ENCODE results near the gene CFAP77. TPM values are rescaled to one million over a fixed set of nuclear protein-coding genes. Genes with fewer than 3 reads are reported as not detected.

CFAP77 gene
- total RNA-seq, 1 donor from 2014 or later = 0.36 TPM

DNA sequence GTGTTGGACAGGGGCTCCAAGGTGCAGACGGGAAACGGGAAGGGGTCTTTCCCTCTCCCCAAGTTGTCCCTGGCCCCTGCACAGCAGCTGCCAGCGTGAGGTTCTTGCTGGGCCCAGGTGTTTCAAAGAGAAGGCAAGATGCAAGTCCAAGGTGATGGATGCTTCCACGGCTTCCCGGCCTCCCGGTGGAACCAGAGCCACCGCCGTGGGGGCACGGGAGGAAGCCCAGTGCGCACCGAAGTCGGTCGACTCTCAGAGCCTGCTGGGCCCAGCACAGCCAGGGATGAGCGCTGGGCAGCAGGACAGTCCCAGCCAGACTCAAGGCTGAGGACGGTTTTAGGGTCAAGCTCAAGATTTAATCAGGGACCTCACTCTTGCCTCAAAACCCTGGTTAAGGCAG is 147.1 kb downstream of the CFAP77 start:
- DNase-seq (ENCODE audit: low read depth) (no peak), FAIRE-seq (no peak)
- H3K9me3 Mint-ChIP-seq (ENCODE audit: unreplicated experiment) = peaks cover 6% of the 10 kb centered on the region
- no peak overlapping the region for H3K9ac ChIP-seq (ENCODE audit: low read length)
- no peak overlapping the region for H3K4me3 ChIP-seq (ENCODE audit: insufficient read depth, low read depth, low read length)
- H3K27me3 ChIP-seq (ENCODE audit: insufficient read depth, low read length) = peaks cover 45% of the 10 kb centered on the region
- peaks cover 44% of the 10 kb centered on the region for H3K27me3 Mint-ChIP-seq (ENCODE audit: low read depth, unreplicated experiment)
- no peaks in the 10 kb centered on the region for H3K36me3 ChIP-seq (ENCODE audit: insufficient read depth, low read length)
- no peak overlapping the region for H3K27ac ChIP-seq (ENCODE audit: low read depth, low read length)
- TF ChIP-seq EZH2 (IDR thresholded peaks at IDR 0.05; ENCODE audit: insufficient read depth, low read length) = no peak
- TF ChIP-seq, protein P1, sequence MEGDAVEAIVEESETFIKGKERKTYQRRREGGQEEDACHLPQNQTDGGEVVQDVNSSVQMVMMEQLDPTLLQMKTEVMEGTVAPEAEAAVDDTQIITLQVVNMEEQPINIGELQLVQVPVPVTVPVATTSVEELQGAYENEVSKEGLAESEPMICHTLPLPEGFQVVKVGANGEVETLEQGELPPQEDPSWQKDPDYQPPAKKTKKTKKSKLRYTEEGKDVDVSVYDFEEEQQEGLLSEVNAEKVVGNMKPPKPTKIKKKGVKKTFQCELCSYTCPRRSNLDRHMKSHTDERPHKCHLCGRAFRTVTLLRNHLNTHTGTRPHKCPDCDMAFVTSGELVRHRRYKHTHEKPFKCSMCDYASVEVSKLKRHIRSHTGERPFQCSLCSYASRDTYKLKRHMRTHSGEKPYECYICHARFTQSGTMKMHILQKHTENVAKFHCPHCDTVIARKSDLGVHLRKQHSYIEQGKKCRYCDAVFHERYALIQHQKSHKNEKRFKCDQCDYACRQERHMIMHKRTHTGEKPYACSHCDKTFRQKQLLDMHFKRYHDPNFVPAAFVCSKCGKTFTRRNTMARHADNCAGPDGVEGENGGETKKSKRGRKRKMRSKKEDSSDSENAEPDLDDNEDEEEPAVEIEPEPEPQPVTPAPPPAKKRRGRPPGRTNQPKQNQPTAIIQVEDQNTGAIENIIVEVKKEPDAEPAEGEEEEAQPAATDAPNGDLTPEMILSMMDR (IDR thresholded peaks at IDR 0.05; ENCODE audit: insufficient read depth, low read depth, low read length) = no peak
- no peaks in the 10 kb centered on the region for H3K9me3 ChIP-seq (ENCODE audit: insufficient read depth, low read depth, low read length)
- no peak overlapping the region for H2AFZ ChIP-seq (ENCODE audit: low read depth, low read length)
- H3K36me3 Mint-ChIP-seq (ENCODE audit: low read depth, unreplicated experiment) = no peaks in the 10 kb centered on the region
- H3K4me1 Mint-ChIP-seq (ENCODE audit: low read depth, unreplicated experiment) = no peaks in the 10 kb centered on the region
- H3K4me2 ChIP-seq (ENCODE audit: low read length) = no peak overlapping the region
- H3K4me1 ChIP-seq (ENCODE audit: insufficient read depth, low read length) = peaks cover 2% of the 10 kb centered on the region
- H3K4me3 Mint-ChIP-seq (ENCODE audit: unreplicated experiment) = no peak overlapping the region
- no peaks in the 10 kb centered on the region for H4K20me1 ChIP-seq (ENCODE audit: insufficient read depth, low read length)
- no peak overlapping the region for H3K27ac Mint-ChIP-seq (ENCODE audit: unreplicated experiment)
- H3K79me2 ChIP-seq (ENCODE audit: insufficient read depth, low read length) = no peaks in the 10 kb centered on the region

DNA sequence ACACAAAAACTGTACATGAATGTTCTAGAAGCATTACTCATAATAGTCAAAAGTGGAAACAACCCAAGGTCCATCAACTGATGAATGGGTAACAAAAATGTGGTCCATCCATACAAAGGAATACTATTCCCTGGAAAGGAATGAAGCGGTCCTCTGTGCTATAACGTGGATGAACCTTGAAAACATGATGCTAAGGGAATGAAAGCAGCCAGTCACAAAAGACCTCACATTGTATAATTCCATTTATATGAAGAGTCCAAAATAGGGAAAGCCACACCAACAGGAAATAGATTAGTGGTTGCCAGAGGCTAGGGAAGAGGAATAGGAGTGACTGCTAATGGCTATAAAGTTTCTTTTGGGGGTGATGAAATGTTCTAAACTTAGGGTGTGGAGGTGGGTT is 149.7 kb downstream of the CFAP77 start:
- no peak for TF ChIP-seq EZH2 (IDR thresholded peaks at IDR 0.05; ENCODE audit: insufficient read depth, low read length)
- TF ChIP-seq, protein P1 (IDR thresholded peaks at IDR 0.05; ENCODE audit: insufficient read depth, low read depth, low read length) = no peak
- Histone ChIP-seq H4K20me1 (ENCODE audit: insufficient read depth, low read length) (no peaks in the 10 kb centered on the region), H3K79me2 (ENCODE audit: insufficient read depth, low read length) (no peaks in the 10 kb centered on the region), H3K36me3 (ENCODE audit: insufficient read depth, low read length) (no peaks in the 10 kb centered on the region), H2AFZ (ENCODE audit: low read depth, low read length) (no peak overlapping the region), H3K4me1 (ENCODE audit: insufficient read depth, low read length) (peaks cover 2% of the 10 kb centered on the region), H3K9me3 (ENCODE audit: insufficient read depth, low read depth, low read length) (no peaks in the 10 kb centered on the region), H3K27me3 (ENCODE audit: insufficient read depth, low read length) (peaks cover 53% of the 10 kb centered on the region), H3K27ac (ENCODE audit: low read depth, low read length) (no peak overlapping the region), H3K4me2 (ENCODE audit: low read length) (no peak overlapping the region), H3K9ac (ENCODE audit: low read length) (no peak overlapping the region), H3K4me3 (ENCODE audit: insufficient read depth, low read depth, low read length) (no peak overlapping the region)
- no peak for FAIRE-seq
- Mint-ChIP-seq H3K4me1 (ENCODE audit: low read depth, unreplicated experiment) (no peaks in the 10 kb centered on the region), H3K36me3 (ENCODE audit: low read depth, unreplicated experiment) (no peaks in the 10 kb centered on the region), H3K27ac (ENCODE audit: unreplicated experiment) (no peak overlapping the region), H3K4me3 (ENCODE audit: unreplicated experiment) (no peak overlapping the region), H3K27me3 (ENCODE audit: low read depth, unreplicated experiment) (peaks cover 52% of the 10 kb centered on the region), H3K9me3 (ENCODE audit: unreplicated experiment) (peaks cover 6% of the 10 kb centered on the region)
- no peak for DNase-seq (ENCODE audit: low read depth)

DNA sequence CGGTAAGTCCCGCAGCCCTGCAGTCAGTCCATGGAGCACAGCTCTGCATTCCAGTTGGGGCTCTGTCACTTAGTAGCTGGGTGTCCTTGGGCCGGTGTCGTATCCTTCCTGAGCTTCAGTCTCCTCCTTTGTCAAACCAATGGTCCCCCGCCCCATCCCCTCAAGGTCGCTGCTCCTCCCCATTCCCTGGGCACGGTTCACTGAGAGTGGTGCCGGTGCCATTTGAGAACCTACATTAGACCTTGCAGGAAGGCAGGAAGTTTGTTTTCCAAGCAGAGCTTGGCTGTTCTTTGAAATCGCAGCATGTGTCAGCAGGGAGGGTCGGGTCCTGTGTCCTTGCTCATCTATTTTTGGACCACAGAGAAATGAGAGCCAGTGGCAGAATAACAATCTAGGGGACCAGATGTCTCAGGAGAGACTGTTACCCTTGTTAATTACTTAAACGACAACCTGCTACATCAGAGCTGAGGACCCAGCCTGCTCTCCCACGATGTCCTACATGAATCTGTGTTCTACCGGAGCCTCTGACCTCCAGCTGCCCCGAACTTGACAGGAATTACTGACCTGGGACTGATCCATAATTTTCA is 150.7 kb downstream of the CFAP77 start:
- H3K27me3 Mint-ChIP-seq (ENCODE audit: low read depth, unreplicated experiment) = peaks cover 46% of the 10 kb centered on the region
- Histone ChIP-seq H3K27ac (ENCODE audit: low read depth, low read length) (no peak overlapping the region), H2AFZ (ENCODE audit: low read depth, low read length) (no peak overlapping the region)

More for the DNA sequence above, 150.7 kb downstream of the CFAP77 start:
- Mint-ChIP-seq H3K4me1 (ENCODE audit: low read depth, unreplicated experiment) (no peaks in the 10 kb centered on the region), H3K36me3 (ENCODE audit: low read depth, unreplicated experiment) (no peaks in the 10 kb centered on the region), H3K9me3 (ENCODE audit: unreplicated experiment) (peaks cover 4% of the 10 kb centered on the region), H3K4me3 (ENCODE audit: unreplicated experiment) (no peak overlapping the region), H3K27ac (ENCODE audit: unreplicated experiment) (no peak overlapping the region)
- FAIRE-seq (no peak), DNase-seq (ENCODE audit: low read depth) (no peak)
- Histone ChIP-seq H3K4me3 (ENCODE audit: insufficient read depth, low read depth, low read length) (no peak overlapping the region), H3K4me1 (ENCODE audit: insufficient read depth, low read length) (peaks cover 2% of the 10 kb centered on the region), H3K9me3 (ENCODE audit: insufficient read depth, low read depth, low read length) (no peaks in the 10 kb centered on the region), H3K9ac (ENCODE audit: low read length) (no peak overlapping the region), H3K36me3 (ENCODE audit: insufficient read depth, low read length) (no peaks in the 10 kb centered on the region), H3K4me2 (ENCODE audit: low read length) (no peak overlapping the region), H4K20me1 (ENCODE audit: insufficient read depth, low read length) (no peaks in the 10 kb centered on the region), H3K27me3 (ENCODE audit: insufficient read depth, low read length) (peaks cover 47% of the 10 kb centered on the region), H3K79me2 (ENCODE audit: insufficient read depth, low read length) (no peaks in the 10 kb centered on the region)
- TF ChIP-seq EZH2 (IDR thresholded peaks at IDR 0.05; ENCODE audit: insufficient read depth, low read length) = no peak
- TF ChIP-seq, protein P1 (IDR thresholded peaks at IDR 0.05; ENCODE audit: insufficient read depth, low read depth, low read length) = no peak
